SK-N-SH (cell line): ENCODE data around the gene ADAMTS17. TPM values are rescaled to one million over a fixed set of nuclear protein-coding genes. Genes with fewer than 3 reads are reported as not detected.

Source experiments
- CTCF ChIA-PET: fragments of 300-600, 350-600 bp; formaldehyde crosslinking; extraction: SDS; loops from one replicate; lab custom pipeline; 2021; lab: Yijun Ruan, JAX
- POLR2A ChIA-PET: fragments of 350-600 bp; sonication (Branson Sonifier 250); formaldehyde crosslinking; extraction: SDS; loops from one replicate; lab custom pipeline; 2020; ENCODE audit warnings: antibody characterized with exemption, inconsistent platforms; lab: Yijun Ruan, JAX
- DNase-seq: peaks from one replicate; pipeline ENCODE4 v3.0.0; 2012
- H2AFZ ChIP-seq: fragments of 200-600 bp; sonication (generic); 2 replicates; pipeline ENCODE4 v1.8.1; 2016; ENCODE audit warnings: antibody characterized with exemption, mild to moderate bottlenecking, low read depth
- H3F3A ChIP-seq: fragments of 200-600 bp; sonication (generic); replicated peaks from 2 replicates; pipeline ENCODE3; 2016; ENCODE audit warnings: antibody characterized with exemption, mild to moderate bottlenecking; ENCODE audit not compliant: insufficient read depth
- H3K27ac ChIP-seq, 2 experiments: fragments of 200-500 bp in 1 of 2; fragments of 200-600 bp in 1 of 2; sonication (Bioruptor generic) in 1 of 2; sonication (generic), shearing (Covaris generic) in 1 of 2; 2 replicates each; pipeline versions ENCODE4 v1.5.1 to v1.6.1; 2014 to 2016; ENCODE audit warnings: low read depth in 2 of 2, inconsistent platforms in 1 of 2, low read length in 1 of 2, mild to moderate bottlenecking in 1 of 2, mixed read lengths in 1 of 2
- H3K27me3 ChIP-seq: fragments of 200-600 bp; sonication (generic), shearing (Covaris generic); 2 replicates; pipeline ENCODE4 v1.6.1; 2016; ENCODE audit warnings: mixed run types; ENCODE audit not compliant: insufficient read depth
- H3K36me3 ChIP-seq, 2 experiments: fragments of 200-500 bp in 1 of 2; fragments of 200-600 bp in 1 of 2; sonication (Bioruptor generic) in 1 of 2; sonication (generic) in 1 of 2; replicated peaks in 1 of 2; 2 replicates each; pipeline versions ENCODE3 to v1.5.1; 2014 to 2016; ENCODE audit warnings: low read length in 1 of 2, mild to moderate bottlenecking in 1 of 2; ENCODE audit not compliant: insufficient read depth in 2 of 2, control insufficient read depth in 1 of 2
- H3K4me1 ChIP-seq, 2 experiments: fragments of 200-500 bp in 1 of 2; fragments of 200-600 bp in 1 of 2; sonication (Bioruptor generic) in 1 of 2; sonication (generic), shearing (Covaris generic) in 1 of 2; 2 replicates each; pipeline versions ENCODE4 v1.5.1 to v1.6.1; 2014 to 2016; ENCODE audit warnings: low read depth in 1 of 2, low read length in 1 of 2, mixed run types in 1 of 2; ENCODE audit not compliant: insufficient read depth in 2 of 2, control insufficient read depth in 1 of 2
- H3K4me2 ChIP-seq: fragments of 200-600 bp; sonication (generic), shearing (Covaris generic); 2 replicates; pipeline ENCODE4 v1.6.1; 2017; ENCODE audit warnings: mixed run types
- H3K4me3 ChIP-seq, 2 experiments: fragments of 200-500 bp in 1 of 2; fragments of 200-600 bp in 1 of 2; sonication (Bioruptor generic) in 1 of 2; sonication (generic), shearing (Covaris generic) in 1 of 2; 2 replicates each; pipeline versions ENCODE4 v1.5.1 to v1.8.1; 2014 to 2016; ENCODE audit warnings: low read depth in 2 of 2, inconsistent platforms in 1 of 2, low read length in 1 of 2, mild to moderate bottlenecking in 1 of 2, mixed read lengths in 1 of 2, moderate library complexity in 1 of 2
- H3K79me2 ChIP-seq: fragments of 200-600 bp; sonication (generic); 2 replicates; pipeline ENCODE4 v1.8.1; 2017; ENCODE audit warnings: mild to moderate bottlenecking; ENCODE audit not compliant: insufficient read depth
- H3K9ac ChIP-seq: fragments of 200-600 bp; sonication (generic); 2 replicates; pipeline ENCODE4 v1.6.1; 2017; ENCODE audit warnings: mixed run types
- H3K9me2 ChIP-seq: fragments of 200-600 bp; sonication (generic); 2 replicates; pipeline ENCODE4 v1.6.1; 2017; ENCODE audit warnings: mixed run types
- H3K9me3 ChIP-seq: fragments of 200-600 bp; sonication (generic); 2 replicates; pipeline ENCODE4 v1.6.1; 2017; ENCODE audit warnings: mixed run types, mild to moderate bottlenecking, moderate library complexity
- H4K20me1 ChIP-seq: fragments of 200-600 bp; sonication (generic); 2 replicates; pipeline ENCODE4 v1.6.1; 2017; ENCODE audit warnings: mild to moderate bottlenecking, mixed run types; ENCODE audit not compliant: insufficient read depth
- EP300 ChIP-seq, 2 experiments: IDR thresholded peaks; 2 replicates each; pipeline versions ENCODE4 v1.4.0 to v1.6.1; 2012; ENCODE audit warnings: borderline replicate concordance in 1 of 2, low read depth in 1 of 2, low read length in 1 of 2
- EZH2phosphoT487 ChIP-seq: fragments of 200-600 bp; sonication (generic); IDR thresholded peaks from 2 replicates; pipeline ENCODE4 v1.6.1; 2017; ENCODE audit warnings: low read depth, mixed run types, mild to moderate bottlenecking, antibody characterized with exemption, moderate library complexity, borderline replicate concordance
- FOSL2 ChIP-seq: IDR thresholded peaks from 2 replicates; pipeline ENCODE4 v1.4.0; 2012; ENCODE audit warnings: low read depth, mild to moderate bottlenecking, moderate library complexity, borderline replicate concordance
- FOXJ3 ChIP-seq: sonication (generic); formaldehyde crosslinking; IDR thresholded peaks from 2 replicates; pipeline ENCODE4 v1.5.1; 2020; ENCODE audit warnings: mild to moderate bottlenecking, missing genetic modification reagents
- FOXM1 ChIP-seq: IDR thresholded peaks from 2 replicates; pipeline ENCODE4 v1.4.0; 2012; ENCODE audit warnings: low read depth, mild to moderate bottlenecking
- GABPA ChIP-seq: IDR thresholded peaks from 2 replicates; pipeline ENCODE4 v1.4.0; 2012; ENCODE audit warnings: low read depth, mild to moderate bottlenecking
- GATA2 ChIP-seq: sonication (generic); formaldehyde crosslinking; IDR thresholded peaks from 2 replicates; pipeline ENCODE4 v1.5.0; 2020; ENCODE audit warnings: mild to moderate bottlenecking, missing genetic modification reagents
- JUND ChIP-seq: IDR thresholded peaks from 2 replicates; pipeline ENCODE4 v1.4.0; 2012
- MEF2A ChIP-seq: IDR thresholded peaks from 2 replicates; pipeline ENCODE4 v1.4.0; 2012; ENCODE audit warnings: low read depth, borderline replicate concordance
- NRF1 ChIP-seq: IDR thresholded peaks from 2 replicates; pipeline ENCODE4 v1.6.1; 2012; ENCODE audit warnings: low read depth, mild to moderate bottlenecking, low read length
- POLR2AphosphoS5 ChIP-seq: IDR thresholded peaks from 2 replicates; pipeline ENCODE4 v1.6.1; 2012; ENCODE audit warnings: low read depth, low read length
- RAD21 ChIP-seq: IDR thresholded peaks from 2 replicates; pipeline ENCODE4 v1.6.1; 2012; ENCODE audit warnings: mild to moderate bottlenecking, low read length
- RCOR1 ChIP-seq: fragments of 150-350 bp; IDR thresholded peaks from 2 replicates; pipeline ENCODE4 v1.6.1; 2017; ENCODE audit warnings: antibody characterized with exemption, low read length
- SMC3 ChIP-seq: IDR thresholded peaks from 2 replicates; pipeline ENCODE4 v1.6.1; 2012; ENCODE audit warnings: low read depth, low read length, improper control_type of control experiment
- TAF1 ChIP-seq: IDR thresholded peaks from 2 replicates; pipeline ENCODE4 v1.6.1; 2012; ENCODE audit warnings: low read depth, mild to moderate bottlenecking, low read length, moderate library complexity, borderline replicate concordance
- WGBS: methylation state at CpG from one replicate; pipeline ENCODE4 v1.1.6; 2017; ENCODE audit warnings: low lambda C conversion rate; 5-methylcytosine and 5-hydroxymethylcytosine counted together
- polyA plus RNA-seq, 3 experiments: library from polyadenylated mRNA; depleted of rRNA; stranded (reverse); fragments of >200 nt; gene quantifications; 2 replicates each; pipeline ENCODE4 v1.2.3, GENCODE V29; 2012
- TF ChIP-seq, protein P1 (sequence below): fragments of 150-350 bp; IDR thresholded peaks from 2 replicates; pipeline ENCODE4 v1.6.1; 2016; ENCODE audit warnings: mild to moderate bottlenecking, low read depth, low read length
- TF ChIP-seq, protein P2 (sequence below): IDR thresholded peaks from 2 replicates; pipeline ENCODE4 v1.4.0; 2012; ENCODE audit warnings: low read depth, borderline replicate concordance
- TF ChIP-seq, protein P3 (sequence below): fragments of 200-600 bp; sonication (generic); IDR thresholded peaks from 2 replicates; pipeline ENCODE4 v1.6.1; 2017; ENCODE audit warnings: antibody characterized with exemption, mild to moderate bottlenecking, moderate library complexity
- TF ChIP-seq, protein P4 (sequence below): IDR thresholded peaks from 2 replicates; pipeline ENCODE4 v1.4.0; 2012; ENCODE audit warnings: low read depth

ADAMTS17 gene
- polyA plus RNA-seq, 1 of the 3 experiments (the other 2 are of a cell fraction): not detected

DNA sequence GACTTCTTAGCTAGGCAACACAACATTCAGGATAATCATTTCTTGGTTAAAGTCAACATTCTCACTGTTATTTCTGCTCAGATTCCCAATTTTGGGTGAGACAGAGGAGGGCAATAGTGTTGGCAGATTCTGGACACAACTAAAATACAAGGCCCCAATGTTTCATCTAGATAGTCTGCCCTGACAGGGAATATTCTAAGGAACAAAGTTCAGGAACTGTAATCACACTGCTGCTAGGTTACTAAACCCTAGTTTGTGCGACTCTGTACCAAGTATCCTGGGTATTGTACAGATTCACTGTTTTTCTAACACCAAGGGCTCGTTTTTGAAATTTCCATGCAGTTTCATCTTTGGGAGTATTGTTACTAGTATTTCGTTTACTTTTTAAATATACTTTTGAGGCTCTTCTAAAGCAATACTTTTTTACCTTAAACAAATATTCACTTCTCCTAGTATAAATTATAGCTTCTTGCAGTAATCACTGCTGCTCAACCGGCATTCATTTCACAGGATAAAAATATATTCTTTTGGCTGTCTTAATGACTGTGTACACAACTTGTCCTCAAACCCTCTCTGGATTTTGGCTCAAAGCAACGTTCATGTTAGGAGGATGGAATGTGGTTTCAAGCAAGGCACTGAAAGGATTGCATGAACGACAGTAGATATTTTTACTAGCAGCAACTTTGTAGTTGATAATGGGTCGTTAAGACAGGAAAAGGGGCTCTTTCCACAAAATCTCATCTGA lies 167.4 kb downstream of the ADAMTS17 start:
- H3K9ac ChIP-seq: no peak overlapping the region
- H3K36me3 ChIP-seq: no peaks in the 10 kb centered on the region
- 17% methylated on average over 7 of the region's 7 CpGs for WGBS
- no peak for DNase-seq
- H3K27me3 ChIP-seq: no peaks in the 10 kb centered on the region
- ChIA-PET CTCF (interaction anchor here (1.5 kb wide), 1 partner anchor 165 kb away, joined by 3 read pairs; no protein-coding TSS in a partner anchor), POLR2A (no interaction called here)
- H3K27ac ChIP-seq: no peak overlapping the region
- no peak overlapping the region for H3K4me2 ChIP-seq
- H4K20me1 ChIP-seq: no peaks in the 10 kb centered on the region
- H2AFZ ChIP-seq: no peak overlapping the region
- no peaks in the 10 kb centered on the region for H3K79me2 ChIP-seq
- H3K4me1 ChIP-seq: no peaks in the 10 kb centered on the region
- H3F3A ChIP-seq: no peaks in the 10 kb centered on the region
- no peaks in the 10 kb centered on the region for H3K9me3 ChIP-seq
- no peak for TF ChIP-seq EZH2phosphoT487
- TF ChIP-seq, protein P1, sequence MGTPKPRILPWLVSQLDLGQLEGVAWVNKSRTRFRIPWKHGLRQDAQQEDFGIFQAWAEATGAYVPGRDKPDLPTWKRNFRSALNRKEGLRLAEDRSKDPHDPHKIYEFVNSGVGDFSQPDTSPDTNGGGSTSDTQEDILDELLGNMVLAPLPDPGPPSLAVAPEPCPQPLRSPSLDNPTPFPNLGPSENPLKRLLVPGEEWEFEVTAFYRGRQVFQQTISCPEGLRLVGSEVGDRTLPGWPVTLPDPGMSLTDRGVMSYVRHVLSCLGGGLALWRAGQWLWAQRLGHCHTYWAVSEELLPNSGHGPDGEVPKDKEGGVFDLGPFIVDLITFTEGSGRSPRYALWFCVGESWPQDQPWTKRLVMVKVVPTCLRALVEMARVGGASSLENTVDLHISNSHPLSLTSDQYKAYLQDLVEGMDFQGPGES: no peak
- no peak for TF ChIP-seq JUND
- TF ChIP-seq POLR2AphosphoS5: no peak
- no peak for TF ChIP-seq TAF1
- no peak for TF ChIP-seq FOXJ3
- no peak for TF ChIP-seq MEF2A
- no peak for TF ChIP-seq RAD21
- TF ChIP-seq, protein P2, sequence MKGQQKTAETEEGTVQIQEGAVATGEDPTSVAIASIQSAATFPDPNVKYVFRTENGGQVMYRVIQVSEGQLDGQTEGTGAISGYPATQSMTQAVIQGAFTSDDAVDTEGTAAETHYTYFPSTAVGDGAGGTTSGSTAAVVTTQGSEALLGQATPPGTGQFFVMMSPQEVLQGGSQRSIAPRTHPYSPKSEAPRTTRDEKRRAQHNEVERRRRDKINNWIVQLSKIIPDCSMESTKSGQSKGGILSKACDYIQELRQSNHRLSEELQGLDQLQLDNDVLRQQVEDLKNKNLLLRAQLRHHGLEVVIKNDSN: no peak
- no peak for TF ChIP-seq FOSL2
- TF ChIP-seq GABPA: no peak
- TF ChIP-seq, protein P3, sequence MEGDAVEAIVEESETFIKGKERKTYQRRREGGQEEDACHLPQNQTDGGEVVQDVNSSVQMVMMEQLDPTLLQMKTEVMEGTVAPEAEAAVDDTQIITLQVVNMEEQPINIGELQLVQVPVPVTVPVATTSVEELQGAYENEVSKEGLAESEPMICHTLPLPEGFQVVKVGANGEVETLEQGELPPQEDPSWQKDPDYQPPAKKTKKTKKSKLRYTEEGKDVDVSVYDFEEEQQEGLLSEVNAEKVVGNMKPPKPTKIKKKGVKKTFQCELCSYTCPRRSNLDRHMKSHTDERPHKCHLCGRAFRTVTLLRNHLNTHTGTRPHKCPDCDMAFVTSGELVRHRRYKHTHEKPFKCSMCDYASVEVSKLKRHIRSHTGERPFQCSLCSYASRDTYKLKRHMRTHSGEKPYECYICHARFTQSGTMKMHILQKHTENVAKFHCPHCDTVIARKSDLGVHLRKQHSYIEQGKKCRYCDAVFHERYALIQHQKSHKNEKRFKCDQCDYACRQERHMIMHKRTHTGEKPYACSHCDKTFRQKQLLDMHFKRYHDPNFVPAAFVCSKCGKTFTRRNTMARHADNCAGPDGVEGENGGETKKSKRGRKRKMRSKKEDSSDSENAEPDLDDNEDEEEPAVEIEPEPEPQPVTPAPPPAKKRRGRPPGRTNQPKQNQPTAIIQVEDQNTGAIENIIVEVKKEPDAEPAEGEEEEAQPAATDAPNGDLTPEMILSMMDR: no peak
- no peak for TF ChIP-seq FOXM1
- TF ChIP-seq RCOR1: no peak
- no peak for TF ChIP-seq GATA2
- TF ChIP-seq EP300 (IDR thresholded peaks at IDR 0.05; ENCODE audit: borderline replicate concordance in 1 of 2, low read depth in 1 of 2, low read length in 1 of 2): no peak
- no peak for TF ChIP-seq SMC3
- TF ChIP-seq, protein P4, sequence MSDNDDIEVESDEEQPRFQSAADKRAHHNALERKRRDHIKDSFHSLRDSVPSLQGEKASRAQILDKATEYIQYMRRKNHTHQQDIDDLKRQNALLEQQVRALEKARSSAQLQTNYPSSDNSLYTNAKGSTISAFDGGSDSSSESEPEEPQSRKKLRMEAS: no peak
- no peak for TF ChIP-seq NRF1
- no peak overlapping the region for H3K4me3 ChIP-seq
- H3K9me2 ChIP-seq: no peaks in the 10 kb centered on the region
